Measurements from ENCODE around the gene LYL1. TPM values are rescaled to one million over a fixed set of nuclear protein-coding genes. Genes with fewer than 3 reads are reported as not detected.

The LYL1 gene
- total RNA-seq, 1 donor from 2014 or later: 27.2 TPM

- H3K9me3 ChIP-seq: no peaks in the 10 kb centered on the region
- DNase-seq (no peak), ATAC-seq (no peak)
- intact Hi-C loops (cut with DNase I): no loop called here
- H3K4me1 ChIP-seq: peaks cover 54% of the 10 kb centered on the region
- H3K36me3 ChIP-seq: peaks cover 33% of the 10 kb centered on the region
- H3K27me3 ChIP-seq (ENCODE audit: low read depth): no peaks in the 10 kb centered on the region
- no peak for TF ChIP-seq CTCF (IDR thresholded peaks at IDR 0.05)
- H3K27ac ChIP-seq: no peak overlapping the region
- H3K4me3 ChIP-seq: no peak overlapping the region
Measured at GRCh38 chr19:13072188-13072908, 30.3 kb downstream of the LYL1 start.

GRCh38 chr19:13071444-13072187 is 31.0 kb downstream of the LYL1 start:
- H3K4me1 ChIP-seq: peaks cover 54% of the 10 kb centered on the region
- DNase-seq (no peak), ATAC-seq (no peak)
- H3K27me3 ChIP-seq (ENCODE audit: low read depth): no peaks in the 10 kb centered on the region
- H3K27ac ChIP-seq: no peak overlapping the region
- no peak overlapping the region for H3K4me3 ChIP-seq
- intact Hi-C loops (cut with DNase I): no loop called here
- TF ChIP-seq CTCF (IDR thresholded peaks at IDR 0.05): no peak
- H3K36me3 ChIP-seq: peaks cover 32% of the 10 kb centered on the region
- no peaks in the 10 kb centered on the region for H3K9me3 ChIP-seq

- peaks cover 55% of the 10 kb centered on the region for H3K4me1 ChIP-seq
- peaks cover 25% of the 10 kb centered on the region for H3K36me3 ChIP-seq
- H3K9me3 ChIP-seq: no peaks in the 10 kb centered on the region
- intact Hi-C loops (cut with DNase I): no loop called here
- no peak for DNase-seq
- TF ChIP-seq CTCF (IDR thresholded peaks at IDR 0.05): no peak
- no peak for ATAC-seq
- no peak overlapping the region for H3K27ac ChIP-seq
- H3K4me3 ChIP-seq: no peak overlapping the region
- no peaks in the 10 kb centered on the region for H3K27me3 ChIP-seq (ENCODE audit: low read depth)
Measured at GRCh38 chr19:13070425-13071140, 32.1 kb downstream of the LYL1 start.

- H3K9me3 ChIP-seq: no peaks in the 10 kb centered on the region
- no peak overlapping the region for H3K4me3 ChIP-seq
- H3K36me3 ChIP-seq: peaks cover 24% of the 10 kb centered on the region
- ATAC-seq (no peak), DNase-seq (no peak)
- no peak for TF ChIP-seq CTCF (IDR thresholded peaks at IDR 0.05)
- H3K27ac ChIP-seq: peak overlapping the region; percentile 24
- intact Hi-C loops (cut with DNase I): no loop called here
- peaks cover 59% of the 10 kb centered on the region for H3K4me1 ChIP-seq
- H3K27me3 ChIP-seq (ENCODE audit: low read depth): no peaks in the 10 kb centered on the region
Measured at GRCh38 chr19:13069415-13070359, 33.0 kb downstream of the LYL1 start.
